GM10248 (cell line): ENCODE measurements around the gene LDLRAD4.

Experiments used
- CTCF ChIA-PET: fragments of 300-600 bp; sonication (Branson Sonifier 250); formaldehyde crosslinking; extraction: SDS; loops from one replicate; lab custom pipeline; 2021; ENCODE audit warnings: antibody characterized with exemption; lab: Yijun Ruan, JAX
- POLR2A ChIA-PET: fragments of 350-650 bp; sonication (Branson Sonifier 250); formaldehyde crosslinking; extraction: SDS; loops from one replicate; lab custom pipeline; 2020; ENCODE audit warnings: antibody characterized with exemption; lab: Yijun Ruan, JAX
- DNase-seq: peaks from one replicate; pipeline ENCODE4 v3.0.0; 2012; ENCODE audit errors: extremely low spot score
- CTCF ChIP-seq: IDR thresholded peaks from 2 replicates; pipeline ENCODE4 v1.5.1; 2012; ENCODE audit warnings: mild to moderate bottlenecking, low read depth; ENCODE audit errors: extremely low read depth, missing control alignments, control extremely low read depth

The LDLRAD4 gene

GRCh38 chr18:13572721-13573120 lies 354.2 kb downstream of the LDLRAD4 start:
- no peak for DNase-seq
- TF ChIP-seq CTCF = no peak
- ChIA-PET CTCF (interaction anchor here (1.1 kb wide), 1 partner anchor 9 kb away, joined by 3 read pairs; no protein-coding TSS in a partner anchor), POLR2A (no interaction called here)

- POLR2A ChIA-PET = no interaction called here
- DNase-seq = no peak
- TF ChIP-seq CTCF = no peak
- CTCF ChIA-PET = interaction anchor here (1.5 to 1.9 kb wide), 2 partner anchors 15 to 39 kb away, joined by 7 to 9 read pairs; no protein-coding TSS in a partner anchor
Observed at GRCh38 chr18:13573750-13574149, 355.2 kb downstream of the LDLRAD4 start.

- POLR2A ChIA-PET = no interaction called here
- CTCF ChIA-PET = interaction anchor here (1.3 to 1.9 kb wide), 3 partner anchors 15 to 38 kb away, joined by 5 to 9 read pairs (median 7); no protein-coding TSS in a partner anchor
- no peak for DNase-seq
- no peak for TF ChIP-seq CTCF
Observed at GRCh38 chr18:13574355-13574754, 355.8 kb downstream of the LDLRAD4 start.

GRCh38 chr18:13574761-13575160 lies 356.2 kb downstream of the LDLRAD4 start:
- ChIA-PET POLR2A (no interaction called here), CTCF (interaction anchor here (1.3 to 1.9 kb wide), 3 partner anchors 16 to 38 kb away, joined by 5 to 9 read pairs (median 7); no protein-coding TSS in a partner anchor)
- DNase-seq = no peak
- no peak for TF ChIP-seq CTCF

GRCh38 chr18:13576598-13576997 lies 358.0 kb downstream of the LDLRAD4 start:
- ChIA-PET CTCF (interaction anchor here (1.1 to 3.1 kb wide), 10 partner anchors 8 to 36 kb away, joined by 3 to 24 read pairs (median 6); no protein-coding TSS in a partner anchor), POLR2A (interaction anchor here (0.8 to 4.3 kb wide), 7 partner anchors 9 to 38 kb away, joined by 5 to 55 read pairs (median 7); no protein-coding TSS in a partner anchor)
- no peak for DNase-seq
- no peak for TF ChIP-seq CTCF

- DNase-seq = peak; percentile 74
- ChIA-PET POLR2A (interaction anchor here (0.8 to 4.3 kb wide), 7 partner anchors 9 to 37 kb away, joined by 5 to 55 read pairs (median 7); no protein-coding TSS in a partner anchor), CTCF (interaction anchor here (1.1 to 3.1 kb wide), 10 partner anchors 8 to 36 kb away, joined by 3 to 24 read pairs (median 6); no protein-coding TSS in a partner anchor)
- no peak for TF ChIP-seq CTCF
Observed at GRCh38 chr18:13577091-13577697, 358.6 kb downstream of the LDLRAD4 start.
